AG04450 (cell line): ENCODE measurements around the gene USP7. TPM values are rescaled to one million over a fixed set of nuclear protein-coding genes. Genes with fewer than 3 reads are reported as not detected.

Source experiments
- CTCF ChIA-PET: fragments of 300-600, 350-600 bp; formaldehyde crosslinking; extraction: SDS; loops from one replicate; lab custom pipeline; 2022; ENCODE audit warnings: antibody characterized with exemption, inconsistent platforms; lab: Charles Lee
- POLR2A ChIA-PET: fragments of 350-600 bp; formaldehyde crosslinking; extraction: SDS; loops from one replicate; lab custom pipeline; 2021; ENCODE audit warnings: antibody characterized with exemption, inconsistent platforms; lab: Yijun Ruan, JAX
- DNase-seq: peaks from one replicate; pipeline ENCODE4 v3.0.0-alpha.2; 2011; ENCODE audit warnings: low read depth, low spot score
- H3K27ac ChIP-seq: one replicate; pipeline ENCODE4 v1.5.1; 2012; ENCODE audit warnings: low read depth, low read length, control low read depth
- H3K27me3 ChIP-seq: one replicate; pipeline ENCODE4 v1.6.0; 2012; ENCODE audit warnings: low read length; ENCODE audit not compliant: control insufficient read depth, insufficient read depth
- H3K4me3 ChIP-seq: 2 replicates; pipeline ENCODE4 v1.5.1; 2011; ENCODE audit warnings: mild to moderate bottlenecking, low read depth, low read length, control low read depth
- H3K9me3 ChIP-seq: 2 replicates; pipeline ENCODE4 v1.5.1; 2012; ENCODE audit warnings: low read length; ENCODE audit not compliant: control insufficient read depth, insufficient read depth
- CTCF ChIP-seq: IDR thresholded peaks from 2 replicates; pipeline ENCODE4 v1.5.1; 2011; ENCODE audit warnings: low read depth, low read length, control low read depth, inconsistent platforms
- polyA plus RNA-seq: library from polyadenylated mRNA; depleted of rRNA; stranded (reverse); fragments of >200 nt; gene quantifications from 2 replicates; pipeline ENCODE4 v1.2.3, GENCODE V29; 2011

The USP7 gene
- polyA plus RNA-seq, 1 experiment = 26.9 TPM

GRCh38 chr16:8894736-8895334 lies 68.9 kb downstream of the USP7 start:
- Histone ChIP-seq H3K4me3 (no peak overlapping the region), H3K9me3 (no peaks in the 10 kb centered on the region), H3K27ac (no peak overlapping the region), H3K27me3 (no peaks in the 10 kb centered on the region)
- no peak for TF ChIP-seq CTCF
- POLR2A ChIA-PET = no interaction called here
- CTCF ChIA-PET = interaction anchor here (0.6 to 1.7 kb wide), 5 partner anchors 9 to 1843 kb away, joined by 3 to 9 read pairs (median 4); no protein-coding TSS in a partner anchor
- DNase-seq = no peak

- H3K4me3 ChIP-seq = no peak overlapping the region
- no peak for TF ChIP-seq CTCF
- no peaks in the 10 kb centered on the region for H3K27me3 ChIP-seq
- DNase-seq = no peak
- POLR2A ChIA-PET = no interaction called here
- no peaks in the 10 kb centered on the region; the same call in 1 of the 2 replicates for H3K9me3 ChIP-seq
- CTCF ChIA-PET = interaction anchor here (1.0 to 1.7 kb wide), 2 partner anchors 11 to 14 kb away, joined by 4 to 5 read pairs; no protein-coding TSS in a partner anchor
- H3K27ac ChIP-seq = no peak overlapping the region
These were observed 69.6 kb downstream of the USP7 start for GRCh38 chr16:8893976-8894690.

DNA sequence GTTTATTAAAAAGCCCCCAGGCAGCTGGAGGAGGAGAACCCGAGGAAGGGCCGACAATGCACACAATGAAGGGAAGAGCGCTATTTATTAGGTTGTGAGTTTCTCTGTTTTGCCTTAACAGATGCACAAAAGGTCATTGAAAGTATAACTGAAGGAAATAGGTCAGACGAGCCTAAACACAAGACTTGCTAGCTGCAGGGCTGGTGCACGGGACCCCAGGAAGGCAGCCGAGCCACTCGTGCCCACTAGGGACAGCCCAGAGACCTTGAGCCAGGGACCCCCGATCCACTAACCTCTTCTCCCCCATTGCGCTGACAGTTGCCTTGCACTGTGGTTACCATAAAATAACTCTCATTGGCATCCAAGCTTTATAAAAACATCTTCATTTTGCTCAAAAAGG lies 70.3 kb downstream of the USP7 start:
- Histone ChIP-seq H3K27ac (no peak overlapping the region), H3K27me3 (no peaks in the 10 kb centered on the region), H3K4me3 (no peak overlapping the region), H3K9me3 (no peaks in the 10 kb centered on the region; the same call in 1 of the 2 replicates)
- no peak for TF ChIP-seq CTCF
- ChIA-PET CTCF (interaction anchor here (1.0 to 1.7 kb wide), 2 partner anchors 12 to 13 kb away, joined by 4 to 5 read pairs; no protein-coding TSS in a partner anchor), POLR2A (no interaction called here)
- no peak for DNase-seq

DNA sequence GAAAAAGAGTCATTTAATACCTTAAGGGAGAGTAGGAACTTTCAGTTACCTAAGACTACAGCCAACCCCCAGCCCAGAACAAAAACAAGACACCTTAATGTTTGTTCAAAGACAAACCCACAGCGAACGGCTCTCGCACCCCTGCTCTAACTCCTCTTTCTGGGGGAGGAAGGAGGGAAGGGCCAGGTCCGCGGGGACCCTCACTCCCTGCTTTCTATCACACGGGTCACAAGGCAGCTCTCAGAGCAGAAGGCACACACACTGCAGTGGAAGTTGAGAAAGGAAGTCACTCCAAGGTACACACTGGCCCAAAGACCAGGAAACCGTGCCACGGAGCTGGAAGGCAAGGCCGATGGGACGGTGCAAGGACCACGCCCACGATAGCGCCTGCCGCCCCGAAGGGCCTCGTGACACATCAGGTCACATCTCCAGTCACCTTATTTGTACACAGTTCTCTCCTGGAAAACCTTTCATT lies 71.6 kb downstream of the USP7 start:
- no peak overlapping the region for H3K27ac ChIP-seq
- POLR2A ChIA-PET = no interaction called here
- CTCF ChIA-PET = interaction anchor here (2.7 kb wide), 1 partner anchor 12 kb away, joined by 9 read pairs; no protein-coding TSS in a partner anchor
- H3K27me3 ChIP-seq = no peaks in the 10 kb centered on the region
- H3K9me3 ChIP-seq = no peaks in the 10 kb centered on the region; the same call in 1 of the 2 replicates
- DNase-seq = no peak
- no peak overlapping the region for H3K4me3 ChIP-seq
- TF ChIP-seq CTCF = no peak

GRCh38 chr16:8890549-8890921 lies 73.2 kb downstream of the USP7 start:
- Histone ChIP-seq H3K9me3 (no peaks in the 10 kb centered on the region; the same call in 1 of the 2 replicates), H3K27me3 (no peaks in the 10 kb centered on the region), H3K4me3 (no peak overlapping the region), H3K27ac (no peak overlapping the region)
- POLR2A ChIA-PET = no interaction called here
- TF ChIP-seq CTCF = no peak
- CTCF ChIA-PET = interaction anchor here (1.2 to 2.7 kb wide), 2 partner anchors 10 to 117 kb away, joined by 3 to 9 read pairs; no protein-coding TSS in a partner anchor
- DNase-seq = no peak
